ENCODE data around the gene ERFL. TPM values are rescaled to one million over a fixed set of nuclear protein-coding genes. Genes with fewer than 3 reads are reported as not detected.

The ERFL gene
- not detected in 2 replicates for total RNA-seq

DNA sequence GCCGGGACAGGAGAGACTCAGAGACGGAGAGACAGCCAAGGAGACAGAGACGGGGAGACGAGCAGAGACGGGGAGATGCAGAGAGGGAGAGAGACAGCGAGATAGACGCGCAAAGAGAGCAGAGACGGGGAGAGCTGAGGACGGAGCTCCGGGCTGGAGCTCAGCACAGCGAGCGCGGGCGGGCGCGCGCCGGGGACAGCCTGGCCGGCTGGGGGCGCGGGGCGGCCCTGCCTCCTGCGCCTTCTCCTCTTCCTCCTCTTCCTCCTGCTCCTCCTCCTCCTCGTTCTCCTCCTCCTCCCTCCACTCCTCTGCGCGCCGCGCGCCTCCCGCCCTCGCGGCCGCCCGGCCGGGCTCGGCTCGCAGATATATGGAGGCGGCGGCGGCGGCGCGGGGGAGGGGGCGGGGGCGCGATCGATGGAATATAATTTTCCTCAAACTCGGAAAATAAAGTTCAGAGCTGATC lies at the start of gene ERFL:
TSS of gene ERFL (minus strand) at position 229 of the 463 bp plus-strand sequence. CDS start 15,530 bp downstream, outside the sequence.
- peak in 1 of 2 donors; percentile 16 for DNase-seq (ENCODE audit: low read depth in 2 of 2)

DNA sequence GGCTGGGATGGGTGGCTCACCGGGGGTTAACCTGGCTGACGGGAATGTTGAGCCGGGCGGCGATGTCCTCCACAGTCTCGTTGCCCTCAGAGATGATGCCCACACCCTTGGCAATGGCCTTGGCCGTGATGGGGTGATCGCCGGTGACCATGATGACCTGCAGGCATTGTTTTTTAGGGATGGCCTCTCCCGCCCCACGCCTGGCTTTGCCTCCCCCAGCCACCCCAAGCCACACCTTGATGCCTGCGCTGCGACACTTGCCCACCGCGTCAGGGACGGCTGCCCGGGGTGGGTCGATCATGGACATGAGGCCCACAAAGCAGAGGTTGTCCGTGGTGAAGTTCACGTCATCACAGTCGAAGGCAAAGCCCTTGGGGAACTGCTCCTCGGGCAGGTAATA lies 49.7 kb upstream of the ERFL start:
- DNase-seq (ENCODE audit: low read depth in 2 of 2), result no peak

DNA sequence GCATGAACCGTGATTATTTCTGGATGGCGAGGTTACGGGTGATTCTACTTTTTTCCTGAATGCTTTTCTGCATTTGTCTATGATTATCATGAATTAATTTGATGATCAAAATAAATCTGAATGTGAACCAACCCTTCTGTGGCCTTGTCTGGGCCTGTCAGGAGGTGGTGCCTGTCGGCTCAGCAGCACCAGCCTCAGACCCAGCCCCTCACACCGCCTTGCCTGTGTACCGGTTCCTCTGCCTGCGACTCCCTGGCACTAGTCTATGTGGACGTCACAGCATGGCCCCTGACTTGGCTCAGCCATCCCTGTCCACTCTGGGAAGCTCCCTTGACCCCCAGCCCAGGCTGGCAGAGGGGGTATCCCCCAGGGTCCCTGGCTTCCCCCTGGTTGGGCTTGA lies 46.4 kb upstream of the ERFL start:
- DNase-seq (ENCODE audit: low read depth in 2 of 2), result no peak

DNA sequence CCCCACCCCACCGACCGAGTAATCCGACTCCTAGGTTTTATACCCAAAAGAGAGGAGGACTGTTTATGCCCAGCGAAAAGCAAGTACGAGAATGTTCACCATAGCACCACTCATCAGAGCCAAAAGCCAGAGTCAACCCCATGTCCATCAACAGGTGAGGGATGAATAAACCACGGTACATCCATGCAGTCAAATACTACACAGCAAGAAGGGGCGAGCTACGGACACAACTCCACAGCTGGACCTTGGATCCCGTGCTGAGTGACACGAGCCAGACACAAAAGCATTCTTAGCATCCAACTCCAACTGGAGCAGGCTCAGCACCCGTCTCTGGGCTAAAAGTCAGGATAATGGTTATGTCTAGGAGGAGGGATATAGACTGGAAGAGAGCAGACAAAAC lies 43.1 kb upstream of the ERFL start:
- no peak for DNase-seq (ENCODE audit: low read depth in 2 of 2)

DNA sequence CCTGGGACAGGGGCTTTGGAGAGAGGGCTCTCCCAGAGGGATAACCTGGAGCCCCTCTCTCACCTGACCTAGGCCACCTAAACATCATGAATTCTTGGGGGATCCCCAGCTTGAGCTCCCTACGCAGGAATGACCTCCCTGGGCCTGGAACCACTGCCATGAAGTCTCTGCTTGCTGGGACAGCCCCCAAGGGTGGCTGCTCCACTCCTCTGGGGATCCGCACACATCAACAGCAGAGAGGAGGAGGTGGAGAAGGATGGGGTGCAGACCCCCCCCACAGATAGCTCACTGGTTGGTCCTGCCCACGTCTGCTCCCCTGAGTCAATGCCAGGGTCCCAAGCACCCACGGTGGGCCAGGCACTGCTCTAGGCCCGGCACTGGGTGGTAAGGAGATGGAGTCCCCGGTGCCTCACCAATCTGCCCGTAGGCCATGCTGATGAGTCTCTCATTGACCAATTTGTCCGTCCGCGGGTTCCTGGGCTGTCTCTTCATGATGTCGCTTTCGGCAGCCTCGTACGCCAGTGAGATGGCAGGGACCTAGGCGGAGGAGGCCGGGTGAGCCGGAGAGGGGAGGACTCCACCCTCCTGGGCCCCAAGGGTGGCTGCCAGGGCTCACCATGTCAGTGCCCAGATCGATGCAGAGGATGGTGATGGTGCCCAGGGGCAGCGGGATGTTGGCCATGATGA lies 41.7 kb upstream of the ERFL start:
- no peak for DNase-seq (ENCODE audit: low read depth in 2 of 2)

DNA sequence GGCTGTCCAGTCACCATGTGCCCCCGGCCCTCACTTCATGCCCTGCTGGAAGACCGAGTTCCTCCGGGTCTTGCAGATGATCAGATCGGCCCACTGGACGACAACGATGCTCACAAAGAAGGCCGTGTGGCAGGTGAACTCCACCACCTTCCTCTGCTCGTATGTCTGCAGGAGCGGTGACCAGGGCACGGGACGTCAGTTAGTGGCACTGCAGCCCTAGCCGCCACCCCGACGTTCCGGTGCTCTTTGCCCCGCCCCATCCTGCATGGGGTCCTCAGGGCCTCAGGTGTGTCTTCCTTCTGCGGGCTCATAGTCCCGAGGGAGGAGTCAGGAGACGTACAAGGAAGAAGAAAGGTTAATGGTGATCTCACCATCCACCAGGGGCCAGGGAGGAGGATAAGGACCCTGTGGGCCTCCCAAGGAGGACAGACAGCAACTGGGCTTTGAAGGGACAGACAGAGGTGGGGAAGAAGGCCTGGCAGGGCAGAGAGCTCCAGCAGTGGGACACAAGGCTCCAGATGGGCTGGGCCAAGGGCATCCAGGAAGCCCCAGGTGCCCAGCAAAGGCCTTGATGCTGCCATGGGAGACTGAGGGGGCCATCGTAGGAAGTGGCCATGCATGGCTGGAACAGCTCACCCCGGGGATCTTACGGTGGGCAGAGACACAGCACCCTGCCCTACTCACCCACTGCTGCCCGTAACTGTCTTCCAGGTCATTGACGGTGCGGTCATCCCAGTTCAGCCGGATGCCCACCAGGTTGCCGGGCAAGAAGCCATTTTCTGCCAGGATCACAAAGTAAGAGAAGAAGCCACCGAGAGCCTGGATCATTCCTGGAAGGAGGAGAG lies 40.7 kb upstream of the ERFL start:
- no peak for DNase-seq (ENCODE audit: low read depth in 2 of 2)

DNA sequence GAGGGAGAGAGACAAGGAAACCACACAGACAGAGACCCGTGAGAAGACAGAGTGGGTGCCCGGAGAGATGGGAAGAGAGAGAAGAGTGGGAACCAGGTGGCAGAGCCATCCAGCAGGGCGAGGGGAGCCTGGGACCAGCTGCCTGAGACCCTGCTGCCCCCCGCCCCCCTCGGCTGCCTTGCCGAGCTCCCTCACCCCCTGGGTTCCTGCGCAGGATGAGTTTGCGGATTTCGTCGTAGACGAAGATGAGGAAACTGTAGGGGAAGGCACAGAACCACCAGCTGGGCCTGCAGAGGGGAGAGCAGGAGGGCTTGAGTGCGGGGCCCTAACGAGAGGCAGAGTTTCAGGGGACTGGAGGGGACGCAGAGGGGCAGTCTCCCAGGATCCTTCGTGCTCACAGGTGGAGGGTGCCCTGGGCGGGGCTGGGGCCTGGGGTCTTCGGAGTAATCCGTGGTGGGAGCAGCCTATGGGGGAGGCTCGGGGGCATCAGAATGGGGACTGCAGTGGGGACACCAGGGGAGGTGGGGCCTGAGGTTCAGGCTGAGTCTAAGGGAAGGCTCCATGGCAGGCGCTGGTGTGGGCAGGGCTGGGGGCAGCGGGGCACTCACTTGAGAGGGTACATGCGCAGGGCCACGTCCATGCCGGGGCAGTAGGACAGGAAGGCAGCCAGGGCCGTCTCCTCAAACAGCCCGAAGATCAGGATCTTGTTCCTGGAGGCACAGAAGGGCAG lies 39.0 kb upstream of the ERFL start:
- no peak for DNase-seq (ENCODE audit: low read depth in 2 of 2)

DNA sequence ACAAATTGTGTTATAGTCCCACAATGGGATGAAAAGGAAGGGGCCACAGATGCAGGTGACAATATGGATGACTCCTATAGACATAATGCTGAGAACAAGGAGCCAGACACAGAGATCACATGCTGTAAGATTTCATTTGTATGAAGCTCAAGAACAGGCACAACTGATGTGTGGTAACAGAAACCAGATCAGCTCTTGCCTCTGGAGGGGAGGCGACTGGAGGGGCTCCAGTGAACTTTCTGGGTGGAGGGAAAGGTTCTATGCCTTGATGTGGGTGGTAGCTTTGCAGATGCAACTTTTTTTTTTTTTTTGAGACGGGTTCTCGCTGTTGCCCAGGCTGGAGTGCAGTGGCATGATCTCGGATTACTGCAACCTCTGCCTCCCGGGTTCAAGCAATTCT lies 36.9 kb upstream of the ERFL start:
- DNase-seq (ENCODE audit: low read depth in 2 of 2), result no peak

DNA sequence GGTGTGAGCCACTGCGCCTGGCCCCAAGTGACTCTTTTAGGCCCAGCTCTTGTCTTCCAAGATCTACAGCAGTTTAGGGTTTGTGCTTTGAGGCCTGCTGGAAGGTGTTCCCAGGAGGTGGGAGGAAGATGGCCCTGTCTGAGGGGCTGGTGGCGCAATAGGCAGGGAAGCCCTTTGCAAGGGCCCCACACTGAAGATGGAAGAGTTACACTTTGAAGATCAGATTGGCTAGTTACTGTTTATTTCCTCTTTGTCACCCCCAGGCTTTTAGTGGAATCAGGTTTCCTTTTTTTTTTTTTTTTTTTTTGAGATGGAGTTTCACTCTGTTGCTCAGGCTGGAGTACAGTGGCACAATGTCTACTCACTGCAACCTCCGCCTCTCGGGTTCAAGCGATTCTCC lies 32.7 kb upstream of the ERFL start:
- no peak for DNase-seq (ENCODE audit: low read depth in 2 of 2)

DNA sequence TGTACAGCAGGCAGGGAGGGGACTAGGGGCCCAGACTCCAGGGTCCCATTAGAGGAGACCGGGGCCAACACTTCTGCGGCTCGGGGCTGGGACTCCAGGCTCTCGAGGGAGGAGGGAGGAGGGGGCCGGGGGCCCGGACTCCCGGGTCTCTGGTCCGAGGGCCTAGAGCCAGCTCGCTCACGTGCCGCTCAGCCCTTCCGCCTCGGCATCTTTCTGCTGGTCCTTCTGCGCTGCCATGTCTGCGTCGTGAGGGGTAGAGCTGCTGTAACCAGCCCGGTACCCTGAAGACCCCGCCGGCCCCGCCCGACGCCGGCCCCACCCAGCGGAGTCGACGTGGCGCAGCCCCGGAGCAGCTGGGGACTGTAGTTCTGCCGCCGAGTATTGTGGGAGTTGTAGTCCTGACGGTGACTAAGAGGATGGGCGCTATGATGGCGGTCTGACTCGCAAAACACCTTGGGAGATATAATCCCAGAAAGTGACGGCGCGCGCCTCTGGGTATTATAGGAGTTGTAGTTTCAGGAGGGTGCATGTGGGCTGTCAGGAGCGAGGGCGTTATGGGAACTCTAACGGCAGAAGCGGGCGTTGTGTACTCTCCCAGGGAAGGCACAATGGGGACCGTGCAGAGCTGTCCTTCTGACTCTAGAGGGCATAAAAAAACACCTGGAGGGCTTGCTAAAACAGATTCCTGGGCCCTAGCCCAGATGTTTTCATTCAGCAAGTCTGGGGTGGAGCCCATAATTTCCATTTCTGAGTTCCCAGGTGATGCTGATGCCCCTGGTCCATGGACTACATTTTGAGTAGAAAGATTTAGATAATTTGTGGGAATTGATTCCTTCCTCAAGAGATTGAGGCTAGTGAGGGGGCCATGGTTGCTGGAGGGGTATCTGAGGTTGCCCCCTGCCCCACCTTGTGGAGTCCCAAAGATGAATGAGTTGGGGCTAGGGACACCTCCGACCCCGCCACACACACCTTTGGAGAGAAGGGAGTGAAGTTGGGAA lies 31.1 kb upstream of the ERFL start, which contains the start of gene RABAC1:
TSS of gene RABAC1 (minus strand) at position 266 of the 998 bp plus-strand sequence. CDS start at position 237, 29 bp downstream.
- DNase-seq (ENCODE audit: low read depth in 2 of 2), result peak; percentile 88 to 92

DNA sequence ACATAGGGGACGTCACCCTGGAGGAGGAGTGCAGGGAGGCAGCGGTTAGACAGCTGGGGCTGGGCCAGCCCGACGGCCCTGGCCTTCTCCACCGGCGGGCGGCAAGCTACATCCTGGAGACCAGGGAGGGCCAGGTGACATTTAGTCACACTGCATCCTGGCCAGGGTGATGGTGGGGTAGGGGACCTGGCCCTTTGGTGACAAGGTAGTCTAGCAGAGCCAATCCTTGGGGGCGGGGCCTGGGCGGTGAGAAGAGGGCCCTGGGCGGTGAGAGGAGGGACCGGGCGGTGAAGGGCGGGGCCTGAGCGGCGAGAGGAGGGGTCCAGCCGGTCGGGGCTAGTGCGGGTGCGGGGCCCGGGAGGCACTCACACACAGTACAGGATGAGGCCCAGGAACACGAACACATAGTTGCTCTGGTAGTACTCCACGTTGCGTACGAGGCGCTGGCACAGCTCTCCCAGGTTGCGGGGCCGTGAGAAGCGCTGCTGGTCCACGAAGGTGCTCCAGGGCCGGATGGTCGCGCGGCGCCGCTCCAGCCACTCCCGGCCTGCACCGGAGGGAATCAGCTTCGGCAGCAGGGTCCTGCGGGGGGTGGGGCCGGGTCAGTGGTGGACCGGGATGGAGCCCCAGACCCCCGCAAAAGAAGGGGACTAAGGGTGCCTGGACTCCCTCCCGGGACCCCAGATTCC lies 30.3 kb upstream of the ERFL start:
- peak; percentile 69 to 84 for DNase-seq (ENCODE audit: low read depth in 2 of 2)

DNA sequence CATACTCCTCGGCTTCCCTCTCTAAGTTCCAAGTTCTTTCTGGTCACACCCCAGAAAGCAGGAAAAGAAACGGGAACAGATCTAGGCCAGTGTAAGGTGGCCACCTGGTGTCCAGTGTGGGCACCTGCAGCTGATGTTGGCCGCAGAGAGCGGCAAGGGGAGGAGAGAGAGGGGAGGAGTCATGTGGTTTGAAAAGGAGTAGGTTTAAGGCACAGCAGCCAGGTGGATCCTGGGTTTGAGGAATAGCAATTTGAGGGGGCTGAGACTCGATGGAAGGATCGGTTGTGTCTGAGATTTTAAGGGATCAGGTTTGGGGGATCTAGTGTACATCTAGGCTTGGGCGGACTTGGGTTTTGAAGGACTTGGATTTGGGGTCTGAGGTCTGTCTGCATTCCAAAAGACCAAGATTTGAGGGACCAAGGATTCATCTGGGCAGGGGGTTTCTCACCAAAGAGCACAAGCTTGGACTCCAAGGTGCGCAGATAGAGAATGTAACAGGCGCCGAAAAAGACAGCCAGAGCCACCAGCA lies 29.7 kb upstream of the ERFL start:
- DNase-seq (ENCODE audit: low read depth in 2 of 2), result peak; percentile 84 to 87

DNA sequence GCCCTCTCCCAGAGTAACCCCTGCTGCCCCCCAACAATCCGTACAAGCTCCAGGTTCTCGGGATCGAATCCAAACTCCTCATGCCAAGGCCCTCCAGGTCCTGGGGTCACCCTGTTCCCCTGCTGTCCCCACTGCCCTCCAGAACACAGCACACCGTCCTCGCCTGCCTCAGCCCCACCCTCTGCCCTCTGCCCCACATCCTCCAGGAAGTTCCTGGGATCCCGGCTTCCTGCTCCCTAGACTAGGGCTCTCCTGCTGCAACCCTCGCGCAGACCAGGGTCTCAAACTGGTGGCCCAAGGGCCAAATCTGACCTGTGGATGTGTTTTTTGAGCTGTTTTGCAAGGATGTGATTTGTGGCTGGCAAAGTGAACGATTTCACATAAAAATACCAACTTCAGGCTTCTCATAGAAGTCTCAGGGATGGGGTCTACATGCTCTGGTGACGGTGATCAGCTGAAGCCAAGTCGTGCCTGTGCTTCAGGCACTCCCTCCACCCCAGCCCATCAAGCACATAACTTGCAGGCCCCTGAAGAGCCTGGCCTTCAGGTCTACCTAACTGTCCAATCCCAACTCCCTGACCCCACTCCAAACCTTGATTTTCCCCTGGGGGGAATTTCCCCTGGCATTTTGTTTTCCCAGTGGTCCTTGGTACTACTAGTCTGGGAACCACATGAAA lies 29.1 kb upstream of the ERFL start:
- no peak for DNase-seq (ENCODE audit: low read depth in 2 of 2)

DNA sequence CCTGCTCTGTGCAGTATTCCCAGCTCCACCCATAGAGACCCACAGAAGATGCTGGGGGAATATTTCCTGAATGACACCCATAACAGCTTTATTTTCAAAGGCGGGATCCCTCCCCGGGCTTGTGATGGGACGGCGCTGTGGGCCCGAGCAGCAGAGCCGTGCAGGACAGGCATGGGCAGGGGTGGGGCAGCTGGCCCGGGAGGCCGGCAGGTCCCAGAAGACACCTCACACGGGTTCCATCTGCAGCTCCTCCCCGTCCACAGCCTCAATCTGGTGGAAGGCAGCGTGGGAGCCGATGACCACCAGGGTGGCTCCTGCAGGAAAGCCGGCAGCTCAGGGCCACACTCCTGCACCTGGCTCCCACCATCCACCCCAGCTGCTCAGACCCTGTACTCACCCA lies 28.4 kb upstream of the ERFL start:
- DNase-seq (ENCODE audit: low read depth in 2 of 2), result no peak

DNA sequence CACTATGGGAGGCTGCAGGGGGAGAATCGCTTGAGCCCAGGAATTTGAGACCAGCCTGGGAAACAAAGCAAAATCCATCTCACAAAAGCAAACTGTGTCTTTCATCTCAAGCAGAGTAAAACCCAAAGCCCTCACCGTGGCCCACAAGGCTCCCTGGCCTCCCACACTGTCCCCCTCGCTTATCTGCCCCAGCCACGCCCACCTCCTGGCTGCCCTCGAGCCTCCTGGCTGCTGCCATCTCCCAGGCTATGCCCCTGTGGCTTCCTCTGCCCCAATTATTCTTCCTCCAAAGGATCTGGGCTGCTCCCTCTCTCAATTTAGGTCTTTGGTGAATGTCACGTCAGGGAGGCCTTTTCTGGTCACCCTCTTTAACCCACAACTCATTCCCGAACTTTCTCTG lies 27.3 kb upstream of the ERFL start:
- no peak for DNase-seq (ENCODE audit: low read depth in 2 of 2)

DNA sequence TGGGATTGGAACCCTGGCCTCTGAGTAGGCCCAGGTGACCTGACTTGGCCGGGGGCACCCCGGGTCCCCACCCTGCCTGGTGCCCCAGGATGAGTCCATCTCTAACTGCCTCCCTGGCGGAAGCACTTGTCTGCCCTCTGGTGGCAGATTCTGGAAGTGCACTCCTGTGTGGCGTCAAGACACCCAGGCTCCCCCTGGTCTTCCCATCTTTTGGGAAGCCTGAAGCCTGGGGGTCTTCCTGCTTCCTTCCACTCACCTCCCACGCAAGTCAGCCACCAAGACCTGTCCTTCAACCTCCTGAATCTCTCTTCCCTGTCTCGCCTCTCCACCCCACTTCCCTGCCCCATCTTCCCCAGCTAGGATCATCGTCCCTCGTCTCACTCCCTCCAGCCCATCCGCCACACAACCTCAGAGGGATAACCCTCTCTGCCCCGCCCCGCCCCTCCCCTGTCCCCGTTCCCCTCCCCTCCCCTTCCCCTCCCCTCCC lies 23.5 kb upstream of the ERFL start:
- peak; percentile 59 to 74 for DNase-seq (ENCODE audit: low read depth in 2 of 2)

DNA sequence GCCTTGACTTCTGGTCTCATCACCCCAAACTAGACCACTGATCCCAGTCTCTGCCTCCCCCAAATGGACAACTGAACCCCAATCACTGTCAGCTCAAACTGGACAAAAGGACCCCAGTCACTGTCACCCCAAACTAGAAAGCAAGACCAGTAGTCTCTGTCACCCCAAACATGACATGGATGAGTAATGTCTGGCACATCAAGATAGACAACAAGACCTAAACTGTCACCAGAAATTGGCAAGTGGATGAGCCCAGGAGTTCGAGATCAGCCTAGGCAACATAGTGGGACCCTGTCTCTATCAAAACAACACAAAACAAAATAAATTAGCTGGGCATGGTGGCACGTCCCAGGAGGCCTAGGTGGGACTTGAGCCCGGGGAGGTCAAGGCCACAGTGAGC lies 18.8 kb upstream of the ERFL start:
- DNase-seq (ENCODE audit: low read depth in 2 of 2), result no peak

DNA sequence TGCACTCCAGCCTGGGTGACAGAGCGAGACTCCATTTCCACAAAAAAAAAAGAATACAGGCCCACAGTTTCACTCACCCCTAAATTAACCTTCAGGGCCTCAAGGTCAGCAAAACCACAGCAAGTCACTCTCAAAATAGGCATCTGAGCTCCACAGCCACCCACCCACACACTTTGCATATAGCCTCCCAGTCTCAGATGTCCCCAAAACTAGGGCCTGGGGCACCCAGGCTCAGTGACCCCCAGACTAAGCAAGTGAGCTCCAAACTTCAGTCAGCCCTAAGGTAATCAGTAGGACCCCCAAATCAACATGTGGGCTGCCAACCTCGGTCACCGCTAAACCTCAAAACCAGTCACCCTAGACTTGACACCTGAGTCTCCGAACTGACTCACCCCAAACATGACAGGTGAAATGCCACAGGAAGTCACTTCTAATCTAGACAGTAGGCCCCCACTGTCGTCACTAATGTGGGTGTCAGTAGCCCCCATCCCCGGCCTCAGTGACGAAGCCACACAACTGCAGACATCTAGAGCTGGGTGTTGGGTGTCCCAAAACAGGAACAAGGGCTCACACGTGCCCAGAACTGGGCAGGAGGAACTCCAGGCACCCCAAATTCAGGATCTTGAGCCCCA lies 17.0 kb upstream of the ERFL start:
- DNase-seq (ENCODE audit: low read depth in 2 of 2), result no peak

DNA sequence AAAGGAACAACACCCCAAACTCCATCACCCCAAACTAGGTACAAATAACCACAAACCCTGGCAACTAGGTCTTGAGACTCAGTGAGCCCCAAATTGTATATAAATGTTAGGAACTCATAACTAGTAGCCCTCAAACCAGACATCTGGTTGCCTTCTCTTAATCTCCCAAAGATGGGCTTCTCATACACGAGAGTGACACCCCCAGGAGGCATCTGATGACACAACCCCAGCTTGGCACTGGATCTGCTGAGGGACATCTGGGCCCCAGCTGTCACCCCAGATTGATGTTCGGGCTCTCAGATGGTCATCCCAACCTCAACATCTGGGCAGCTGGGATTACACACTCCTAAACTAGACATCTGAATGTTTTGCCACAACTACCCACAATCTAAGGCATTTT lies 16.1 kb upstream of the ERFL start:
- DNase-seq (ENCODE audit: low read depth in 2 of 2), result no peak
